Measurements from ENCODE around the gene SAP25.

GRCh38 chr7:100614308-100614861 is 40.7 kb upstream of the SAP25 start:
- TF ChIP-seq POLR2A (IDR thresholded peaks at IDR 0.05; ENCODE audit: borderline replicate concordance, extremely low read depth, insufficient read depth, insufficient read length) (no peak), CTCF (IDR thresholded peaks at IDR 0.05 in 2 of 3, conservative IDR thresholded peaks at IDR 0.05 in 1 of 3; ENCODE audit: borderline replicate concordance in 1 of 3, insufficient read depth in 1 of 3, low read depth in 2 of 3, low read length in 2 of 3) (no peak), FOSL1 (IDR thresholded peaks at IDR 0.05; ENCODE audit: low read depth) (no peak), SIN3A (IDR thresholded peaks at IDR 0.05; ENCODE audit: low read depth) (no peak), ZFX (IDR thresholded peaks at IDR 0.05) (no peak), POLR2AphosphoS5 (IDR thresholded peaks at IDR 0.05; ENCODE audit: low read depth, low read length) (no peak), YY1 (IDR thresholded peaks at IDR 0.05; ENCODE audit: extremely low read depth, insufficient replicate concordance, low read depth, low read length) (no peak), RAD21 (IDR thresholded peaks at IDR 0.05; ENCODE audit: low read depth) (no peak), SP1 (IDR thresholded peaks at IDR 0.05; ENCODE audit: low read depth) (no peak)

Measured in HCT116 (cell line).